ENCODE measurements around the gene BEAN1. TPM values are rescaled to one million over a fixed set of nuclear protein-coding genes. Genes with fewer than 3 reads are reported as not detected.

BEAN1 gene
- total RNA-seq, 1 donor from 2014 or later, result 0.92 TPM

DNA sequence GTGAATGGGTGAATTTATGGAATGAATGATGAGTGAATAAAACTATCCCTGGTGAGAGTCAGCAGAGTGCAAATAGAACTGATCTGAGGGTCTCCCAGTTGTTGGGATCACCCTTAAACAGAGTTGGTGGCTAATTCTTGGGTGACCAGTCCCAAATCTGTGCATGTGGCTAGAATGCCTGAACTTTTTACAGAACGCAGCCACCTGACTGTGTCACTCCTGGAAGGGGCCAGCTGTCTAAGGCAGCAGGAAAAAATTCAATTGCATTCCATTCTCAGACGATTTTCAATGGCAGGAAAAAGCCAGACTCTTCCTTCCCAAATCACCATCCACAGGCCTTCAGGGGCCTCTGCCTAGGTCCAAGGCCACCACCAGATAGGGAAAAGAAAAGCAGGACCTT lies 43.5 kb downstream of the BEAN1 start:
- no peak for ATAC-seq

DNA sequence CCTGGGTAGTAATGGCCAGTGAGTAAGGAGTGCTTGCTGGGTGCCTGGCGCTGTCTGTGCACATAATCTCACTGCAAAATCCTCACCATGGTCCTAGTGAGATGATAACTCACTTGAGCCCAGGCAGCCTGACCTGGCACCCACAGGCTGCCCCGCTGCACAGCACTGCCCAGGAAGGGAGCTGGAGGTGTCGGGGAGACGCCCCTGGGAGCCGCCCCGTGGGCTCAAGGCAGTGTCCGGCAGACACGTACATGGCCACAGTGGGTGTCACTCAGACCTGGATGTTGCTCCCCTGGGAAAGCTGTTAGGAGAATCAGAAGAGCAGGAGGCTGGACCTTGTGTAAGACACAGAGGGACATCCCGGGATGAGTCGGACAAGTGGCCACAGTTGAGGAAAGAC lies 44.2 kb downstream of the BEAN1 start:
- no peak for ATAC-seq

GRCh38 chr16:66471716-66472393 lies 44.8 kb downstream of the BEAN1 start:
- ATAC-seq, result no peak

DNA sequence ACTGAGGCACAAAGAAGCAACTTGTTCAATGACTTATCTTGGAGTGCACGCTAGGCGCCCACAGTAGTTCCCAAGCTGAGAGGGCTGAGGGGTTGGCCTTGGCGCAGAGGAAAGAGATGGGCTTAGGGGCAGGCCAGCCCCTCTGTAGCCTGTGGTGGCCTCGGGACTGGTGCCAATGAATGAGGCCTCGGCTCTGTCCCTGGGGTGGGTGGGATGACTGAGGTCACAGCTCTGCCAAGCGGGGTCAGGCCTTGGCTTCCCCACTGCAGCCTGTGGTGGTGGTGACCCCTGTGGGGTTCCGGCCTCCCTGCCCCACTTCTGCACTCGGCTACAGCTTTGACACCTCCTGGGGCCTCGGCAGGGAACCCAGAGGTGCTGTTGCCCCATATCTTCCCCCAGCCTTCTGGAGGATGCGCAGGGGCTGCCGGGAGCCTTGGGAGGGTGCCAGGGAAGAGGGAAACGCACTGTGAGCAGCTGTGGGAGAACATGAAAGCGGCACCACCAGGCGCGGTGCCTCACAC lies 46.0 kb downstream of the BEAN1 start:
- ATAC-seq, result no peak

DNA sequence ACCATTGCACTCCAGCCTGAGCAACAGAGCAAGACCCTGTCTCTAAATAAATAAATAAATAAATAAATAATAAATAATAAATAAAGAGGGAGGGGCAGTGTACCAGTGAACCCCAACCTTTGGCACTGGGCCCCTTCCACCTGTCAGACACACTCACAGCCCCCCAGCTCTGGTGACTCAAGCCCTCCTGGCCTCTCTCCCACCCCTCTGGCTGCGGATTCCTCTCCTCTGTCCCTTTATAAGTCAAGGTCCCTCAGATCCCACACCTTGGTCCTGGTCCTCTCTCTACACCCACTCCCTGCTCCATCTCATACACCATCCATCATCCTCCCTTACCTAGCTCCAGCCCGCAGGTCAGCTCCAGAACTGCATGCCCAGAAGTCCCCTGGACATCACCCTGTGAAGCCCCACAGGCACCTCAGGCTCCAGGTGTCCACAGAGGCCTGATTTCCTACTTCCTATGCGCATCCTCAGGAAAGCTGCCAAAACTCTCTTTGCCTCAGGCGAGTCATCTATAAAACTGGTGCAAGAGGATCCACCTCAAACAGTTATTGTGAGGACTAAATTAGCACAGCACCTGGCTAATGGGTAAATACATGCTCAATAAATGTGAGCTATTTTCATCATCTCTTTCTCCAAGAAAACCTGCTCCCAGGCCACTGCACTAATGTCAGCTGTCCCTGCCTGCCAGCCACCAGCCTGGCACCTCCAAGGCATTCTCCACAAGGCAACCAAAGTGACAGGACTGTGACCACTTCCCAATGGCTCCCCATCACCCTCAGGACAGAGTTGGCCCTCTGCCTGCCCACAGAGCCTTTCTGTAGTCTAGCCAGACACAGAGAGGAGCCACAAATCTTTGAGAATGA lies 46.8 kb downstream of the BEAN1 start:
- ATAC-seq, result no peak

DNA sequence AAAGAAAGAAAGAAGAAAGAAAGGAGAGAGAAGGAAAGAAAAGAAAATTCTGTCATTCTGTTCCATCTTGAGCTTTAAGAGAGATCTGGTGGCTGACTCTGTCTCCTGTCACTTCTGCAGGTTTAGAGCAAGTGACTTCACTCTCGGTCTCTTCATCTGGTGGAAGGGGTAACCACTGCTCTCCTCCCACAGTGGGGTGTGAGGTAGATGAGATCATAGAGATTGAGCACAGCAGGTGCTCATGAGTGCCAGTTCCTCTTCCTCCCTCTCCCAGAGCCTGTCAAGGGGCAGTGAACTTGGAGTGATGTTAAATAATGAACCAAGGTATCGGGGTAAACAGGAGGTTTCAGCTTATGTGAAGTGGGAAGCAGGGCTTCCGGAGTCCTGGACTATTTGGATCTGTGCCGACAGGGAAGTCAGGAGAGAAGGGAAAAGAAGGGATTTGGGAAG lies 47.7 kb downstream of the BEAN1 start:
- no peak for ATAC-seq

DNA sequence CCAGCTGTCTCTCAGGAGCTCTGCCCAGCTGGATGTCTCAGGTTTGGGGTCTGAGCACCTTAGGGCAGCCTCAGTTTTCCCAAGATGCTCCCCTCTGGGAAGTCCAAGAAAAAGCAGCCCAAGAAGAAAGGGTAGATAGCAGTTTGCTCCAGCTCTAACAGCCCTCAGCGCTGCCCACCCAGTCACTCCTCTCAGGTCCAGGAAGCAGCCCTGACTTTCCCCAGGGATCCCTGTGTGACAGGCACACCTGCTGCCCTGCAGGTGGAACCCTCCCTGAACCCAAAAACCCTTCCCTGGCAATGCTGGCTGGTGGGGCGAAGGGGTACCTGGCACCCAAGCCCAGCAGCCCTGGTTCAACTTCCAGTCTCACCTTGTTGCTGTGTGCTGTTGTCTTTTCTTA lies 48.1 kb downstream of the BEAN1 start:
- ATAC-seq, result no peak

DNA sequence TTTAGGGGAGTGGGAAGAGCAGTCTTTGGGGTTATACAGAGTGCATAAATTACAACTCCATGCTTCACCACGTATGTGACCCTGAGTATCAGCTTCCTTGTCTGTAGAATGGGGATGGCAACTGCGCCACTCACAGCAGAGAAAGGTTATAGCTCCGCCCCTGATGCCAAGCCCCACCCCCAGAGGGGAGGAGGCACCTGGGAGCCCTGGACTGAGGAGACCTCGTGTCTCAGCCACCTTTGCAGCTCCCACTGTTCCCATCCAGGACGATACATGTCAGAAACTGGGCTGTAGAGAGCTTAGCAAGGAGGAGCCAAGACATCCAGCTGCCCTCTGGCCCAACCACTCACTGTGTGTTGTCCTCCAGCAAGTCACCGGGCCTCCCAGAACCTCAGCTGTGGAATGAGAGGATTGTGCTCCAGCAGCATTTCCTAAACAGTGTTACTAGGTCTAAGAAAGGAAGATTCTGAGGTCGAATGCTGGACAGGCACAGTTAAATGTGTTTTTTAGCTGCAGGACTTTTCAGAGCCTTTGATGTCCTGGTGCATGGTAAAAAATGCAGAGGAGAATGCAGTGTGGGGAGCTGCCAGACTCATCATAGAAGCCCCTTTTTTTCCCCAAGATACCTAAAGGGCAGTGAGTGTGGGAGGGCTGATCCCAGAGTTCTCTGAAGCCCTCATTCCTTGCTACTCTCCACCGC lies 49.4 kb downstream of the BEAN1 start:
- no peak for ATAC-seq

DNA sequence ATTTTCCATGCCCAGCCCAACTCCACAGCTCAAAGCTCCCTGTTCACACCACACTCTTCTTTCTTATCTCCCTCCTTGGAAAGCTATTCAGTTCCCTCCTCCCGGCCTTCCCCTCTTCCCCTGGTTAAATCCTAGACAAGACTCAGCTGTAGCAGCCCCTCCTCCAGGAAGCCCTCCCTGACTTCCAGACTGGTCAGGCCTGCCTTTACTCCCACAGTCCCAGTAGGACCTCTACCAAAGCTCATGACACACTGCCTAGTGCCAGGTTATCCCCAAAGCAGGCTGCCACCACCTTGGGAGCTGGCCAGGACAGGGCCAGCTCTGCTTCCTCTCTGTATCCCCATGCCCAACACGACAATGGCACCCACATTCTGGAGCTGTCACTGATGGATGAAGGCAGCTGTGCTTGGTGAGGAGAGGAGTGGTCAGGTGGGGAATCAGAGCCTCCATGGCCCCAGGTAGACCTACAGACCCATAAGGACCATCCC lies 50.0 kb downstream of the BEAN1 start:
- no peak for ATAC-seq

GRCh38 chr16:66478733-66479511 lies 51.8 kb downstream of the BEAN1 start:
- ATAC-seq, result peak; percentile 75

DNA sequence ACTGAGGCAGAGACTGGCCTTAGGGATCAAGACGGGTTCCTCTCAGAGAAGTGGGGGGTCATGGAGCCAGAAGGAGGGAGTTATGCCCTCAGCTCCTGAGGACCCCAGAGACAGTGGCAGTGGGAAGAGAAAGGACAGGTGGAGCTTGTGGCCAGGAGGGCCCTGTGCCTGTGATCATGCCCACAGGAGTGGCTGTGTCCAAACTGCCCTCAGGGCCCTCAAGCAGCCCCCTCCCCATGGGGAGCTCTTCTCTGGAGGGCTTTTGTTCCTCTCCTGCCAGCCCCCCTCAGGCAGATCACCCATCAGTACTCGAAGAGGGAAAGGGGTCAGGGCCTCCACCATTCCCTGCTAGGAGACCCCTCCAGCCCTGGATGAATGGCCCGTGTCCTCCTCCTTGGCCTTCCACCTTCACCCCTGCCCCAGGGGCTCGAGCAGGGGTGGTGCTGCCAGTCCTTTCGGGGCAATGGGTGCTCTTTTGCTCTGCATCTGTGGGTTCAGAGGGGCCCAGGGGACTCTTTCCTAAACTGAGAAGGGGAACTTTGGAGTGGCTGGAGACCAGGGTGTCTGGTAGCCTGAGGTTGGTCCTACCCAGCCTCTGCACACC lies 52.7 kb downstream of the BEAN1 start:
- ATAC-seq, result no peak

GRCh38 chr16:66480265-66481080 lies 53.4 kb downstream of the BEAN1 start:
- peak; percentile 74 for ATAC-seq

DNA sequence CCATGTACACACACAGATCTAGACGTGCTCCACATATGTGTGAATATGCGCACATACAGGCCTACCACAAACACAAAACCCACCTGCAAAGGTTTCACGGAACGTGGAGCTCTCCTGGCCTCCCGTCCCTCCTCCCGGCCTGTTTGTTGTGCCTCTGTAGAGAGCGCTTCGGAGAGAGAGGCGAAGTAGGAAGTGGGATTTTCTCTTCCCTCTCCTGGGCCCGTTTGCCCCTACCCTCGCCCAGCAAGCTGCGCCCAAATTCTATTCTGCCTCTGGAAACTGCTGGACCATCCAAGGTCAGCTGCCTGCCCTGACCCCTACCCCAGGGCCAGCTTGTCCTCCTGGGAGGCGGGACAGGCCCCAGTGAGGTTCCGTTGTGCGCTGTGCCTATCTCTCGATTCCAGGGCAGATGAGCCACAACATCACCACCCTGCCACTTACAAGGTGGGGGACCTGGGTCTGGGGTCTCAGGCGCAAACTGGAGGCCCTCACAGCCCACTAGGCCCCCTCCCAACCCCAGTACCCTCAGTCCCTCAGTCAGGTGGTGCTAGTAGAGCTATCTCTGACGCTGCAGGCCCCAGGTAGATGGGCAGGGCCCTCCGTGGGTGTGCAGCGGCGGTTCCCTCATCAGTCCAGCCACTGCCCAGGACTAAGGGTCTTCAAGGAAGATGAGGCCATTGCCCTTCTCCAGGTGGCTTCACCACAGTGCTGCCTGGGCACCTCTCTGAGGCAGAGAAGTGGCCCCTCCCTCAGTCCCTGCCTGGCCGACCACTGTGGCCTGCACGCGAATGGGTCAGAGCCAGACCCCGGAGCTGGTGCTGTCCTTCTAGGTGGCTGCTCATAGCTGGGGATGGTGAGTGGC lies 54.2 kb downstream of the BEAN1 start:
- no peak for ATAC-seq

GRCh38 chr16:66481943-66482390 lies 54.9 kb downstream of the BEAN1 start:
- ATAC-seq, result no peak

GRCh38 chr16:66483689-66484452 lies 56.8 kb downstream of the BEAN1 start:
- ATAC-seq, result peak; percentile 66

- ATAC-seq, result no peak
Observed at GRCh38 chr16:66484453-66485213, 57.5 kb downstream of the BEAN1 start.

DNA sequence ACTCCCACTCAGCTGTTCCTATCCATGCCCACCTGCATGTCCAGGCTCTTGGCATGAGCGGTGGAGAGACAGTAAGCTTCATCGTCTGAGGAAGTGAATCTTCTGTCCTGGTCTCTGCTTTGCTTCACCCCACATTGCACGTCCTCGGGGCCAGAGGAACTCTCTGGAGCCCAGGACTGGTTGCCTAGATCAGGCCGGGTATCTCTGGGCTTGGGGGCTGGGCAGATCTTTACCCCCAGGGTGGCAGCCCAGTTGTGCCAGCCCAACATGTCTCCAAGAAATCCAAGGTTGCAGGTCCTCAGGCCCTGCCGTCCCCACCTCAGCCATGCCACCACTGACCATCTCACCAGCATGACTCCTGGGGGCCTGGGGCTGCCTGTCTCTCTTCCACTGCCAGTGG lies 58.3 kb downstream of the BEAN1 start:
- ATAC-seq, result no peak

- no peak for ATAC-seq
Observed at GRCh38 chr16:66486199-66486772, 59.2 kb downstream of the BEAN1 start.

Measured in esophagus mucosa (tissue), 1 donor.